Measurements from ENCODE around the gene ALG12.
A peak's percentile ranks its signal among the peaks of the same experiment; 100 is the strongest.

The ALG12 gene

GRCh38 chr22:49917974-49918910, at the start of gene ALG12, which contains the start of gene CRELD2:
TSS of gene ALG12 (minus strand) at chr22:49918438. CDS start at chr22:49913765, 4,673 bp downstream.
TSS of gene CRELD2 (plus strand) at chr22:49918634. CDS start at chr22:49918770, 136 bp downstream.
- DNase-seq: peak; percentile 88

GRCh38 chr22:49967706-49968208, 49.5 kb upstream of the ALG12 start:
- no peak for DNase-seq

- DNase-seq: no peak
Observed at GRCh38 chr22:49966774-49967705, 48.8 kb upstream of the ALG12 start.

GRCh38 chr22:49966041-49966773, 48.0 kb upstream of the ALG12 start:
- DNase-seq: no peak

GRCh38 chr22:49965091-49966040, 47.1 kb upstream of the ALG12 start:
- no peak for DNase-seq

- DNase-seq: no peak
Observed at GRCh38 chr22:49964136-49965090, 46.2 kb upstream of the ALG12 start.

- DNase-seq: no peak
Observed at GRCh38 chr22:49963647-49964026, 45.4 kb upstream of the ALG12 start.

- DNase-seq: no peak
Observed at GRCh38 chr22:49962751-49963646, 44.8 kb upstream of the ALG12 start.

GRCh38 chr22:49962012-49962750, 43.9 kb upstream of the ALG12 start:
- peak; percentile 52 for DNase-seq

GRCh38 chr22:49961601-49962011, 43.4 kb upstream of the ALG12 start:
- DNase-seq: no peak

GRCh38 chr22:49961005-49961600, 42.9 kb upstream of the ALG12 start:
- no peak for DNase-seq

GRCh38 chr22:49960159-49961004, 42.1 kb upstream of the ALG12 start, which contains the start of gene PIM3:
TSS of gene PIM3 (plus strand) at chr22:49960772. CDS start at chr22:49960948, 176 bp downstream.
- peak; percentile 85 for DNase-seq

- DNase-seq: no peak
Observed at GRCh38 chr22:49959782-49960158, 41.5 kb upstream of the ALG12 start.

- DNase-seq: no peak
Observed at GRCh38 chr22:49958931-49959781, 40.9 kb upstream of the ALG12 start.

GRCh38 chr22:49958366-49958921, 40.2 kb upstream of the ALG12 start:
- no peak for DNase-seq

Data from GOT3 (cell line).